Measurements from ENCODE around the gene TESK2.
A peak's percentile ranks its signal among the peaks of the same experiment; 100 is the strongest.

TESK2 gene

GRCh38 chr1:45332346-45332720 lies 158.6 kb downstream of the TESK2 start:
- DNase-seq = no peak

- DNase-seq = no peak
Observed at GRCh38 chr1:45331436-45332345, 159.3 kb downstream of the TESK2 start.

DNA sequence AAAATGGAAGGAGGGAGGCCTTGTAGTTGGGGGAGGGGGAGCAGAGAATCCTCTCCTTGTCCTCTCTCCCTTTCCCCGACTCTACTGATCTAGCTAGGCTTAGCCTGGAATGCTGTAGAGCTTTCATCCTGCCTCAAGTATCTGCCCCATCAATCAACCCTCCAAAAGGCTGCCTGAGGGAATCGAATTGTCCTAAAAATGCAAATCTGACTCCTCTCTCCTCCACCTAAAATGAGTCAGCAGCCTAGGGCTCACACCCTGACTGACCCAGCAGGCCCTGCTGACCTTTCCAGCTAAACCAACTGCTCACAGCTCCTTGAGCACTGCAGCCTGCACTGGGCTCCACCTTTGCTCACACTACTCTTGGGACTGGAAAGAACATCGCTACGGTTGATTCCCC lies 161.5 kb downstream of the TESK2 start:
- no peak for DNase-seq

- no peak for DNase-seq
Observed at GRCh38 chr1:45328680-45329079, 162.3 kb downstream of the TESK2 start.

- DNase-seq = no peak
Observed at GRCh38 chr1:45327644-45328515, 163.1 kb downstream of the TESK2 start.

- DNase-seq = peak; percentile 80
Observed at GRCh38 chr1:45326627-45327623, 164.0 kb downstream of the TESK2 start, which contains the start of gene HPDL. HPDL (plus strand) TSS chr1:45326895; CDS start chr1:45327149, 254 bp downstream.

GRCh38 chr1:45325851-45326506 lies 165.0 kb downstream of the TESK2 start:
- DNase-seq = no peak

- DNase-seq = no peak
Observed at GRCh38 chr1:45322486-45323040, 168.4 kb downstream of the TESK2 start.

GRCh38 chr1:45321444-45321843 lies 169.5 kb downstream of the TESK2 start:
- DNase-seq = no peak

- DNase-seq = no peak
Observed at GRCh38 chr1:45319761-45320160, 171.2 kb downstream of the TESK2 start.

- no peak for DNase-seq
Observed at GRCh38 chr1:45317166-45317565, 173.8 kb downstream of the TESK2 start.

DNA sequence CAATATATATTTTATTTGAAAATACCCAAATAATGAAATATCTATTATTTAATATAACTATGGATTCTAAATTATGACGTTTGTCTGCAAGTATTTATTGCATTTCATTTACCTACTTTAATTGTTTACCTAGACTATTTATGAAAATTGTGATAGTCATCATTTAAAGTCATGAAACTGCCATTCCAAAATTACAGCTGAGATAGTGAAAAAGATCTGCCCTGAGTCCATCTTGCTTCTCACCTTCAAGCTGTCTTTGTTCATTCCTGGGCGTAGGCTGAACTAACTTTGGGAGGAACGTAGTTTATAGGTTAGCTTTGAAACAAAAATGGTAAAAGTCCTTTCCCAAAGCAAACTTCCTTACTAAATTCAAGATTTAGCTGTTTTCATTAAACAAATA lies 176.7 kb downstream of the TESK2 start:
- DNase-seq = no peak

GRCh38 chr1:45306905-45307304 lies 184.1 kb downstream of the TESK2 start:
- no peak for DNase-seq

DNA sequence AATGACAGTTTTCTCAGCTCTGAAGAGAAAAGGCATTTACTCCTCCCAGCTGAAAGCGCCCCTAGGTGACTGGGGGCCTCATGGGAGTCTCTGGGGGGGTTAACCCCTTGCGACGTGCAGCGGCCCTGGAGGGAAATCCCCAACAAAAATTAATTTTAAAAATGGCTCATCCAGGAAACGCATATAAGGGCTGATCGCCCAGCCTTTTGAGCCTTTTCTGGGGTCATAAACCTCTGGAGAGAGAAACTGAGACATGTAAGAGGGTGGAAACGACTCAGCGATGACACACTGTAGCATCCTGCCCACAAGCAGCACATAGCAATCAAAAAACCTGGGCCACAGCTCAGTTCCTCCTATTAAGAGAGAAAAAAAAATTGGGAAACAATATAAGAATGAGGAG lies 184.6 kb downstream of the TESK2 start:
- DNase-seq = no peak

- no peak for DNase-seq
Observed at GRCh38 chr1:45305231-45305630, 185.7 kb downstream of the TESK2 start.

GRCh38 chr1:45304311-45305081 lies 186.5 kb downstream of the TESK2 start:
- DNase-seq = peak; percentile 53

- peak; percentile 98 for DNase-seq
Observed at GRCh38 chr1:45303520-45304310, 187.2 kb downstream of the TESK2 start.

DNA sequence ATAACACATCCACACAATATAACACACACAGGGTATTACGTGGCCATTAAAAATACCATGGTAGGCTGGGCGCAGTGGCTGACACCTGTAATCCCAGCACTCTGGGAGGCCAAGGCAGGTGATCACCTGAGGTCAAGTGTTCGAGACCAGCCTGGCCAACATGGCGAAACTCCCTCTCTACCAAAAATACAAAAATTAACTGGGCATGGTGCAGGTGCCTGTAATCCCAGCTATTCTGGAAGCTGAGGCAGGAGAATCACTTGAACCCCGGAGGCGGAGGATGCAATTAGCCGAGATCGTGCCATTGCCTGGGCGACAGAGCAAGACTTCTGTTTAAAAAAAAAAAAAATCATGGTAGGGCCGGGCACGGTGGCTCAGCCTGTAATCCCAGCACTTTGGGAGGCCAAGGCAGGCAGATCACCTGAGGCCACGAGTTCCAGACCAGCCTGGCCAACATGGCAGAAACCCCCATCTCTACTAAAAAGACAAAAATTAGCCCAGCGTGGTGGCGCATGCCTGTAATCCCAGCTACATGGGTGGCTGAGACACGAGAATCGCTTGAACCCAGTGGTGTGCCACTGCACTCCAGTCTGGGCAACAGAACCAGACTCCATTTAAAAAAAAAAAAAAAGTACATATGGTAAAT lies 188.3 kb downstream of the TESK2 start:
- DNase-seq = no peak

GRCh38 chr1:45300669-45300997 lies 190.3 kb downstream of the TESK2 start:
- no peak for DNase-seq

Data from NCI-H1105 (cell line).